Osteoblast (primary cell): Measurements from ENCODE around the gene EFCAB6. TPM values are rescaled to one million over a fixed set of nuclear protein-coding genes. Genes with fewer than 3 reads are reported as not detected.

Experiments used
- DNase-seq: peaks from one replicate; pipeline ENCODE4 v3.0.0; 2011; ENCODE audit warnings: low spot score, mixed read lengths; ENCODE audit not compliant: insufficient read length; ENCODE audit errors: missing footprints
- H2AFZ ChIP-seq: 2 replicates; pipeline ENCODE4 v1.6.0; 2011; ENCODE audit warnings: mild to moderate bottlenecking, low read length
- H3K27ac ChIP-seq: 2 replicates; pipeline ENCODE4 v1.5.1; 2011; ENCODE audit warnings: mild to moderate bottlenecking, low read depth, low read length, moderate library complexity
- H3K27me3 ChIP-seq: 2 replicates; pipeline ENCODE4 v1.6.0; 2012; ENCODE audit warnings: mild to moderate bottlenecking, control low read depth, inconsistent platforms, low read length, moderate library complexity; ENCODE audit not compliant: insufficient read depth
- H3K36me3 ChIP-seq: 2 replicates; pipeline ENCODE4 v1.5.1; 2011; ENCODE audit warnings: mild to moderate bottlenecking, low read length, control low read depth, moderate library complexity; ENCODE audit not compliant: insufficient read depth
- H3K4me1 ChIP-seq: 2 replicates; pipeline ENCODE4 v1.5.1; 2011; ENCODE audit warnings: mild to moderate bottlenecking, low read length, control low read depth, moderate library complexity; ENCODE audit not compliant: insufficient read depth
- H3K4me2 ChIP-seq: 2 replicates; pipeline ENCODE4 v1.6.0; 2011; ENCODE audit warnings: mild to moderate bottlenecking, low read length; ENCODE audit not compliant: insufficient read depth
- H3K4me3 ChIP-seq: fragments of 200-600 bp; sonication (generic); 3 replicates; pipeline ENCODE4 v1.5.1; 2012; ENCODE audit warnings: mild to moderate bottlenecking, low read length, inconsistent platforms; ENCODE audit not compliant: insufficient read depth
- H3K79me2 ChIP-seq: 2 replicates; pipeline ENCODE4 v1.6.0; 2012; ENCODE audit warnings: mild to moderate bottlenecking, low read length, control low read depth, inconsistent platforms; ENCODE audit not compliant: insufficient read depth
- H3K9me3 ChIP-seq: 2 replicates; pipeline ENCODE4 v1.5.1; 2011; ENCODE audit warnings: low read depth, low read length, control low read depth
- H4K20me1 ChIP-seq: 2 replicates; pipeline ENCODE4 v1.6.0; 2012; ENCODE audit warnings: mild to moderate bottlenecking, low read length, control low read depth; ENCODE audit not compliant: insufficient read depth
- total RNA-seq: library from RNA; depleted of rRNA; stranded (reverse); fragments of >200 nt; gene quantifications from 2 replicates; pipeline ENCODE4 v1.2.3, GENCODE V29; 2012
- TF ChIP-seq, protein P1 (sequence below): IDR thresholded peaks from 2 replicates; pipeline ENCODE4 v1.5.1; 2011; ENCODE audit warnings: mild to moderate bottlenecking, low read depth, low read length, moderate library complexity; ENCODE audit errors: extremely low read depth

The EFCAB6 gene
- total RNA-seq, 1 donor, result 1.8 TPM

DNA sequence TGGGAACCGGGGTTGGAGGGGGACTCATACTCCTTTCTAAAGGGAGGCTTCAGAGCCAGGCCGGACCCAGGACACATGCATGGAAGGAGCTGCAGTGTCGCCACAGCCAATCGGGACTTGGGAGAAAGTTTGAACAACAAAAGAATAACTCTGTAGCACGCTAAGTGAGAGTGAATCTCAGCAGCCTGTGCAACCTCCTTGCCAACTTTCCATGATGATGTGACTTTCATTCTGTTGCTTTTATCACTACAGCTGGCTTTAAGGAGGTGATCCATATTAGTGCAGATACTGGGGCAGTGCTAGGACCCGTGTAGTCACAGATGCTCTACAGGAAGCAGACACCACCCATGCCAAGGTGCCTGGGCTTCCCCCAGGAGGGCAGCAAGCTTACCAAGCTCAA is 243.0 kb downstream of the EFCAB6 start:
- H2AFZ ChIP-seq, result no peak overlapping the region
- no peaks in the 10 kb centered on the region for H3K27me3 ChIP-seq
- H3K4me1 ChIP-seq, result no peaks in the 10 kb centered on the region
- H3K27ac ChIP-seq, result no peak overlapping the region
- no peaks in the 10 kb centered on the region for H4K20me1 ChIP-seq
- DNase-seq, result no peak
- no peaks in the 10 kb centered on the region for H3K79me2 ChIP-seq
- H3K36me3 ChIP-seq, result no peaks in the 10 kb centered on the region
- no peaks in the 10 kb centered on the region for H3K9me3 ChIP-seq
- no peak overlapping the region for H3K4me2 ChIP-seq
- TF ChIP-seq, protein P1, sequence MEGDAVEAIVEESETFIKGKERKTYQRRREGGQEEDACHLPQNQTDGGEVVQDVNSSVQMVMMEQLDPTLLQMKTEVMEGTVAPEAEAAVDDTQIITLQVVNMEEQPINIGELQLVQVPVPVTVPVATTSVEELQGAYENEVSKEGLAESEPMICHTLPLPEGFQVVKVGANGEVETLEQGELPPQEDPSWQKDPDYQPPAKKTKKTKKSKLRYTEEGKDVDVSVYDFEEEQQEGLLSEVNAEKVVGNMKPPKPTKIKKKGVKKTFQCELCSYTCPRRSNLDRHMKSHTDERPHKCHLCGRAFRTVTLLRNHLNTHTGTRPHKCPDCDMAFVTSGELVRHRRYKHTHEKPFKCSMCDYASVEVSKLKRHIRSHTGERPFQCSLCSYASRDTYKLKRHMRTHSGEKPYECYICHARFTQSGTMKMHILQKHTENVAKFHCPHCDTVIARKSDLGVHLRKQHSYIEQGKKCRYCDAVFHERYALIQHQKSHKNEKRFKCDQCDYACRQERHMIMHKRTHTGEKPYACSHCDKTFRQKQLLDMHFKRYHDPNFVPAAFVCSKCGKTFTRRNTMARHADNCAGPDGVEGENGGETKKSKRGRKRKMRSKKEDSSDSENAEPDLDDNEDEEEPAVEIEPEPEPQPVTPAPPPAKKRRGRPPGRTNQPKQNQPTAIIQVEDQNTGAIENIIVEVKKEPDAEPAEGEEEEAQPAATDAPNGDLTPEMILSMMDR, result no peak
- no peak overlapping the region for H3K4me3 ChIP-seq

DNA sequence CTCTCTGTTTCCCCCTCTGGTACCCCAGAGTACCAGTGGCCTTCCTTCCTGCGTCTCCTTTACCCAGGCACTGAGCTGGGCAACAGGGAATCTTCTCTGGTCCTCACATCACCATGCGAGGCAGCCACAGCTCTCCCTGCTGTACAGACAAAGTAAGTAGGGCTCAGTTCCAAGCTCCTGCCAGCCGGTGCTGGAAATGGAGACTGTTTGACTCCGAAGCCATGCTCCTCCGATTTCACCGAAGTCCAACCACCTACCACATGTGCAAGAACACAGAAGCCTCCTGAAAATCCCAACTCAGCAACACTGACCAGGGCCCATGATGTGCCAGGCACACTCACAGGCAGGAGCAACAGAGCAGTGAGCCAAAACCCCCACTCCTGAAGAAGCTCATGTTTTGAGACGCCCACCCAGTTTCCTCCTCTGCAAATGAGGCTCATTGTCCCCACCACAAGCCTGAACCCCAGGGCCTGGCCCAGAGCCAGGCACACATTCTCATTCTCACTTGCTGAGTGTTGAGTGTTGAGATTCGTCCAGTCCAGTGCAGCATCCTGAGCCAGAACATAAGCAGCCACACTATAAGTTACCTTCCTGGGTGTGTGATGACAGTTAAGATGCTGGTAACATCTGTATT is 244.3 kb downstream of the EFCAB6 start:
- no peaks in the 10 kb centered on the region for H4K20me1 ChIP-seq
- no peak overlapping the region for H2AFZ ChIP-seq
- H3K4me2 ChIP-seq, result no peak overlapping the region
- H3K27ac ChIP-seq, result no peak overlapping the region
- TF ChIP-seq, protein P1, result no peak
- H3K9me3 ChIP-seq, result no peaks in the 10 kb centered on the region
- no peak overlapping the region for H3K4me3 ChIP-seq
- no peaks in the 10 kb centered on the region for H3K27me3 ChIP-seq
- no peaks in the 10 kb centered on the region for H3K79me2 ChIP-seq
- no peak for DNase-seq
- no peaks in the 10 kb centered on the region for H3K4me1 ChIP-seq
- H3K36me3 ChIP-seq, result no peaks in the 10 kb centered on the region

DNA sequence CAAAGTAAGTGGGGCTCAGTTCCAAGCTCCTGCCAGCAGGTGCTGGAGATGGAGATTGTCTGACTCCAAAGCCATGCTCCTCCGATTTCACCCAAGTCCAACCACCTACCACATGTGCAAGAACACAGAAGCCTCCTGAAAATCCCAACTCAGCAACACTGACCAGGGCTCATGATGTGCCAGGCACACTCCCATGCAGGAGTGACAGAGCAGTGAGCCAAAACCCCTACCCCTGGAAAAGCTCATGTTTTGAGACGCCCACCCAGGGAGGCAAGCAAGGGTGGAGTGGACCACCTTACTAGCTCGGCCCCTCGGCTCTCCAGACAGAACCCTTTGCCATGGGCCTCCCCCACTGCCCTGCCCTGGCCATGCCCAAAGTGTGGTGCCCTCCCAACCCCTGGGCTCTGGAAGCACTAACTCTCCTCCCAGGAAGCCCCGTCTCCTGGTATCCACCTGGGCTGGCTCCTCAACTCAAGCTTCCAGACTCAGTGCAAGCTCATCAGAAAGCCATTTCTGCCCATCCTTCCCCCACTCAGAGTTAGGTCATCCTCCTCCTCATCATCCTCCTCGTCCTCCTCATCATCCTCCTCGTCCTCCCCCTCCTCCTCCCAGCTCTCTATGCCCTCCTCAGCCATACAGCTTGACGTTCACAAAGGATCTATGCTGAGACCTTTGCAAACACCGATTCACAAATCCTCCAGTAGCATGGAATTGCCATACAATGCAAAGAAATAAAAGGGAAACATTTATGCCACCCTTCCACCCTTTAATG is 245.4 kb downstream of the EFCAB6 start:
- H3K27me3 ChIP-seq, result no peaks in the 10 kb centered on the region

DNA sequence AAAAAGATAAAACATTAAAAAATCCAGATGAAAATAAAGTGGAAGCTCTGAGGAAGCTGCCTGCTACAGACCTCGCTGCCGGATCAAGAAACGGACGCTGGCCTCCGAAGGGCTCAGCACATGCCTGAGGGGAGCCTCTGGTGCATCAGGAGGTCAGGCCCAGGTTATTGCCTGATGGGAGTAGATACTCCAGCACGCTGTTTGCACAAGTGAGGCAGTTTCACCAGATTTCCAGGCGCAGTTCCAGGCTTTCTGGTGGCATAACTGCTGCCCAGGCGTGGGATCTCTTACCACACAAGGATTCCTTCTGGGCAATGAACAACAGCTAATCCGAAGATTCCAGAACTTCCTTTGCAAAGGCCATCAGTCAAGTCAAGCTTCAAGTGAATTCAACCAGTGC is 246.1 kb downstream of the EFCAB6 start:
- DNase-seq, result no peak
- Histone ChIP-seq H4K20me1 (no peaks in the 10 kb centered on the region), H3K36me3 (no peaks in the 10 kb centered on the region), H3K4me1 (no peaks in the 10 kb centered on the region), H3K27me3 (no peaks in the 10 kb centered on the region), H3K27ac (no peak overlapping the region), H3K4me3 (no peak overlapping the region), H3K9me3 (no peaks in the 10 kb centered on the region), H3K79me2 (no peaks in the 10 kb centered on the region), H3K4me2 (no peak overlapping the region), H2AFZ (no peak overlapping the region)
- TF ChIP-seq, protein P1, result no peak

More for the DNA sequence above, 245.4 kb downstream of the EFCAB6 start:
- H3K4me3 ChIP-seq, result no peak overlapping the region
- H2AFZ ChIP-seq, result no peak overlapping the region
- no peak overlapping the region for H3K4me2 ChIP-seq
- no peaks in the 10 kb centered on the region for H3K9me3 ChIP-seq
- H3K27ac ChIP-seq, result no peak overlapping the region
- DNase-seq, result no peak
- no peaks in the 10 kb centered on the region for H3K79me2 ChIP-seq
- no peaks in the 10 kb centered on the region for H3K4me1 ChIP-seq
- TF ChIP-seq, protein P1, result no peak
- H3K36me3 ChIP-seq, result no peaks in the 10 kb centered on the region
- no peaks in the 10 kb centered on the region for H4K20me1 ChIP-seq
